ENCODE data around the gene SH3RF3.

SH3RF3 gene

DNA sequence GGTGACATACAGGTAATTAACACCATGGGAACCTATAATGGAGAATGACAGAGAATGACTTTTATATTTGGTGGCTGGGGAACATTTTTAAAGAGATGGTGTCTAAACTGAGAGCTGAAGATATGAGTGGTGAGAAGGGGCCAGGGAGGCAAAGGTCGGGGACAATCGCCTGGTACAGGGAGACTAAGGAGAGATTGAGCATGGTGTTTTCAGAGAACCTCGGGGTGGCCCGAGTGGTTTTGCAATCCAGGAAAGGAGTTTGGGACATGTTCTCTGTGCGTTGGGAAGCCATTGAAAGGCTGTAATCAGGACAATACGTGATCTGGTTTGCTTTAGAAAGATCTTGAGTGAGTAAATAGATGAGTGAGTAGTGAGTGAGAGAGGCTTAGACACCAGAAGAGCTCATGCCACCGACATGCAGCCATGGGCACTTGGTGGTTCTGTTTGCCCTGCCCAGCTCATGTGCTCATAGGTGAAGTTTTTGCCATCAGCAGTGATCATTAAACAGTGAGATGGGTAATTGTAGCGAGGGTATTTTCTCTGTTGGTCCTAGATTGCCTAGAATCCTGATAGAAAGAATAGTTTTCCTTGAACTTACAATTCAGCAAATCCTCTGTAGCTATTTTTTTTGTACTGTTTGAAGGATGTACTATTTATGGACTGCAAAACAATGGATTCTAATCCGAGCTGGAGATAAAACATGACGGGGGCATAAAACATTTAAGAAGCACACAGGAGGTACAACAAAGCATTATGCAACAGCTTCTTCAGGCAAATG is 114.7 kb downstream of the SH3RF3 start:
- DNase-seq (ENCODE audit: low read depth) = no peak

DNA sequence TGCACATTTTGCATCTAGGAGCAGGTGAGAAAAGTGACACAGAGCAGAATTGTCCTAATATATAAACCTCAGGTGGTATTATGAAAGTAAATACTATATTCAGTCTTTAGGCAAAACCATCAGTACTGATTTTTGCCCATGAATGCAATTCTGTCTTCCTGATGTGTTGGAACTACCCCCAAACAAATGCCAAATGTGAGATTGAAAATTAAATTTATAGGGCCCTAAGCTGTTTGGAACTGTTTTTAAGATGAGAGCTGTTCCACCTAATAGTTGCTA is 115.2 kb downstream of the SH3RF3 start:
- DNase-seq (ENCODE audit: low read depth) = no peak

GRCh38 chr2:109244750-109245382 is 115.9 kb downstream of the SH3RF3 start:
- DNase-seq (ENCODE audit: low read depth) = no peak

DNA sequence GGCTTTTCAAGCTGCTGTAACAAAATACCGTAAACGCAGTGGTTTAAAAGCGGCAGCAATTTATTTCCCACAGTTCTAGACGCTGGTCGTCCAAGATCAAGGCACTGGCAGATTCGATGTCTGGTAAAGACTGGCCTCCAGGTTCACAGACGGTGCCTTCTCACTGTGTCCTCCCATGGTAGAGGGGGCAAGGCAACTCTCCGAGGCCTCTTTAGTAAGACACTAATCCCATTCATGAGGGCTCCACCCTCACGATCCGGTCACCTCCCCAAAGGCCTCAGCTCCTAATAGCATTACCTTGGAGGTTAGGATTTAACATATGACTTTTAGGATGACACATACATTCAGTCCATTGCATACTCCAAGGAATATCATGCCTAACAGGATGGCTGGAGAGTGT is 117.2 kb downstream of the SH3RF3 start:
- DNase-seq (ENCODE audit: low read depth) = no peak

DNA sequence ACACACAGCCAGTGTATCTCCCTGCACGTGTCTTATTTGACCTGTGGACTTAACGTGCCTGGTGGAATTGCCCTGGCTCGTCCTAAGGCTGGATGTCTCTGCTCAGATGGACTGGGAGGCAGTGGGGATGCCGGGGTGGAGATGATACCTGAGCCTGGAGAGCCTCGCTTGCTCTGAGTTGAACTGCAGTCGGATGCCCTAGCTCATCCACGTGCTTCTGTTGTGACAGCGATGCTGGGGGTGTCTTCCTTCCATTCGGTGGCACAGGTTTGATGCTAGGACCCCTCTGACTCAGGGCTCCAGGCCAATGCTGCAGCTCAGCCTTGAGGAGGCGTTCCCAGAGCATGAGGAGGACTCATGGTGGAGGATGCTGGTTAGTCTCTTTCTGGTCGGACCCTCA is 117.6 kb downstream of the SH3RF3 start:
- no peak for DNase-seq (ENCODE audit: low read depth)

GRCh38 chr2:109247340-109247739 is 118.3 kb downstream of the SH3RF3 start:
- DNase-seq (ENCODE audit: low read depth) = no peak

GRCh38 chr2:109247812-109248211 is 118.8 kb downstream of the SH3RF3 start:
- DNase-seq (ENCODE audit: low read depth) = no peak

GRCh38 chr2:109248590-109248989 is 119.6 kb downstream of the SH3RF3 start:
- no peak for DNase-seq (ENCODE audit: low read depth)

DNA sequence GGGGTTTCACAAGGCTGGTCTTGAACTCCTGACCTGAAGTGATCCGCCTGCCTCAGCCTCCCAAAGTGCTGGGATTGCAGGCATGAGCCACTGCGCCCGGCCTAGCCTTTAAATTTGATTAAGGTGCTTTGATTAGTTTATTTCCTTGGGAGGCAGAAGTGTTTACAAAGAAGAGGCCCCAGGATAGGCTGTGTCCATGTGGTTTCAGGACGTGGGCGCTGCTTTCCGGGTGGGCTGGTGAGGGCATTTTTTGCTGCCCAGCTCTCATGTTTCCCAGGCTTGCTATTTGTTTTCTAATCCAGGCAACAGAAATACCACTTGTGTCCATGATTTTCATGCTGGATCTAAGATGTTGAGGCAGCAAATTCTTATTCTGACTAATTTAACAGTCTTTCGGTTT is 124.2 kb downstream of the SH3RF3 start:
- no peak for DNase-seq (ENCODE audit: low read depth)

- DNase-seq (ENCODE audit: low read depth) = no peak
Observed at GRCh38 chr2:109254174-109254904, 125.3 kb downstream of the SH3RF3 start.

- DNase-seq (ENCODE audit: low read depth) = no peak
Observed at GRCh38 chr2:109255654-109256053, 126.6 kb downstream of the SH3RF3 start.

DNA sequence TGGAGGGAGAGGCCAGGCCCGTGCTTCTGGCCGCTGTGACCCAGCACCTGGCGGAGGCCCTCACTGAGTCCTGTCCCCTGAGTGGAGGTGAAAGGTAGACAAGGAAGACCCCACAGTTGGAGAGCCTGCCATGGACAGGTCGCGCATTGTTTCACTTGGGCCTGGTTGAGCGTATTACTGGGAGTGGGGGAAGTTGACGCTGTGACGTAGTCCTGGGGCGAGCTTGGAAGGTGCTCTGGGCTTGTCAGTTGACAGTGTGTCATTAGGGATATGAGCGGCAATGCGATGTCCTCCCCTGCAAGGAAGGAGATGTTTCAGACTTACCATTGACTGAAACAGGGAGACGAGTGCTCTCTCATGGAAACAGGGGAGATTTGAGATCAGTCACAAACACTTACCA is 127.1 kb downstream of the SH3RF3 start:
- DNase-seq (ENCODE audit: low read depth) = no peak

DNA sequence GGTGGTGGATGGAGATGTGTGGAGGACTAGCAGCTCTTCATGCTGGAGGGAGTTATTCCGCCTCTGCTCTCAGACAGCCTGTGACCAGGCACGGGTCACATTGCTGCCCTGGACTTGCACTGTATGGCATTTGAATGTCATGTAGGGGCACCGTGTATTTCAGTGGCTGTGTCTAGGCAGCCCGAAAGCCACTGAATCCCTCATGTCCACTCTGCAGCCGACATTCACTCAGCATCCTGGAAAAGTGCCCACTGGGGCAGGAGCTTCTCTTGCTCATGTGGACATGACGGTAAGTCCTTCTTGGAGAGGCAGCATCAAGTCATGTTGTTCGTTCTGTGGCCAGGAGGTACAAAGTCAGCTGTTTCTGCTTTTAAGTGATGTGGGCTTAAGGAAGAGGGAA is 127.9 kb downstream of the SH3RF3 start:
- no peak for DNase-seq (ENCODE audit: low read depth)

GRCh38 chr2:109257653-109258052 is 128.6 kb downstream of the SH3RF3 start:
- no peak for DNase-seq (ENCODE audit: low read depth)

- DNase-seq (ENCODE audit: low read depth) = no peak
Observed at GRCh38 chr2:109258376-109258775, 129.4 kb downstream of the SH3RF3 start.

DNA sequence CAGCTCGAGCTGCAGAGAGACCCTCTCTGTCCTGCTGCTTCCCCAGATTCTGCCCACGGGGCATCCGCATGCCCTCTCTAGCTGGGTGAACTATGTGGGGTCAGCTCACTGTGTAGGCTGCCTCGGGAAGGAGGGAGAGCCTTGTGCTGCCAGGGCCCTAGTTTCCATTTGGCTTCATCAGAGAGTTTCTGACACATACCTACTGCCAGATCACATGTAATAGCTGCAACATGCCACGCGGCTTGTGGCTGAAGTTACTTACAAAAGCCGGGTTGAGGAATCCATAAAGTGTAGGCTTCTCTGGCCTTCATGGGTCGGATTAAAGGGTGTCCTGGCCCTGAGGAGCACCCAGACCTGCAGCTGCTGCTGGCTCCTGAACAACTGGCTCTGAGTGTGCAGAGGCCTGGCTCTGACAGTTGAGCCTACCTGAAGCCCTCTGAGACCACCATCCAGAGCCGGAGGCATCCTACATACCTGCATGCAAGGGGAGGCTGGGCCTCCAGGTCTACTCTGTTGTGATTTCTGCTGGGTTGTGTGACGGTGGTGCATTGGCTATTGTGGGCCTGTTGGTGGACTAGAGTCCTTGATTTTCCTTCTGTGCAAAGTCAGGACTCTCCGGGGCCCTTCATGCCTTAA is 130.0 kb downstream of the SH3RF3 start:
- no peak for DNase-seq (ENCODE audit: low read depth)

DNA sequence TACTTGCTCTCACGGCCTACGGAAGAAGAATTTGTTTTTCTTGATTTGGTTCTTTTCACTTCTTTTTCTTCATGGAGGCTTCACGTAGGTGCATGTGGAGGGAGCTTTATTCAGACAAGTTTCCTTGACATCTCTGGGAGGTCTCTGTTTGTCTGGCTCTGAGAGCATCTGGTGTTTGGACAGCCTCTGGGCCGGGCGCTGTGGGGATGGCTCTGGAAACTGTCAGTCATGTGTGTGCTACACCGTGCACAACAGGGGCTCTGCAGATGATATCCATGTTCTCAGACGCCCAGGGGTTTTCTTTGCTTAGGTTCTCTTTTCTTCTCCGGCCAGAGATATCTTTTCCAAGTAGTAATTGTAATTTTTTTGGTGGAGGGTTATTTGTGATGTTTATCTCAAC is 130.7 kb downstream of the SH3RF3 start:
- DNase-seq (ENCODE audit: low read depth) = no peak

- no peak for DNase-seq (ENCODE audit: low read depth)
Observed at GRCh38 chr2:109260116-109260855, 131.3 kb downstream of the SH3RF3 start.

- DNase-seq (ENCODE audit: low read depth) = no peak
Observed at GRCh38 chr2:109260886-109261700, 132.1 kb downstream of the SH3RF3 start.

DNA sequence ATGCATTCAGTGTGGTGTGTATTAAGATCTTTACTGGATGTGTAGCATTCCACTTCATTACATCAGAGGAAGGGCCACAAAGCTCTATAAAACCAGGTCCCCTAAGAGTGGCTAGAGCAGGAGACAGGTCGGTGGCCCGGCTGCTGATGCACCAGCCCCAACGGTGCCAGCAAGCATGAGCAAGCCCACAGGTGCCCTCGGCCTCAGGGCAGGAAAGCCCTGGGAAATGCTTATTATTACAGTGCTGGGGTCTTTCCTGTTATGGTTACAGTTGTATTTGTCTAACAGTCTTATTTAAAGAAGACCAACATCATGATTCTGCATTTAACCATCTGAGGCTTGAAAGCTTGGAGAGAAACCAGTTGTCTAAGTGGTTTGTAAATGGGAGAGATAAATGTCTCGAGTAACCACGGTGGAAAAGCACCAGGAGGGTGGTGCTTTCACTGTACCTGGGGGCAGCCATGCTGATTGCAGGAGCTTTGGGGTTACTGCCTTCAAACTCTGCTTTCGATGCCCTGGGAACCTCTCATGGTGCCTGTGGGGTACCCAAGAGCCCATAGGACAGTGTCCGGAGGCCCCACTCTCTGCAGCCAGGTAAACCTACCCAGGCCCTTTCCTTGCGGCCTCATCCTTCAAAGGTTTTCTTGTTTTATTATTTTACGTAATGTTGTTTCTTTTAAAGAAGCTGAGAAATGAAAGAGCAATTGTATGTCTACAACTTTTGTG is 133.1 kb downstream of the SH3RF3 start:
- no peak for DNase-seq (ENCODE audit: low read depth)

Data from activated T-helper 9 cell treated with anti-CD3 and anti-CD28 coated beads, Interleukin-2, amount 50 U/mL, for 16 hours (primary cell).